Body of pancreas (tissue), 4 donors: ENCODE data around the gene GNB2.

Source experiments
- POLR2A ChIP-seq, 3 donors: fragments of 450-650 bp; IDR thresholded peaks; one replicate each; pipeline ENCODE4 v1.6.1; 2016; ENCODE audit warnings: antibody characterized with exemption in 3 of 3, mild to moderate bottlenecking in 2 of 3
- TF ChIP-seq, protein P1 (sequence below), 7 experiments: fragments of 450-650 bp in 4 of 7; fragments of 200-600 bp in 3 of 7; sonication (generic) in 3 of 7; IDR thresholded peaks; one replicate each; pipeline ENCODE4 v1.5.1; 2016 to 2019; ENCODE audit warnings: antibody characterized with exemption in 7 of 7

DNA sequence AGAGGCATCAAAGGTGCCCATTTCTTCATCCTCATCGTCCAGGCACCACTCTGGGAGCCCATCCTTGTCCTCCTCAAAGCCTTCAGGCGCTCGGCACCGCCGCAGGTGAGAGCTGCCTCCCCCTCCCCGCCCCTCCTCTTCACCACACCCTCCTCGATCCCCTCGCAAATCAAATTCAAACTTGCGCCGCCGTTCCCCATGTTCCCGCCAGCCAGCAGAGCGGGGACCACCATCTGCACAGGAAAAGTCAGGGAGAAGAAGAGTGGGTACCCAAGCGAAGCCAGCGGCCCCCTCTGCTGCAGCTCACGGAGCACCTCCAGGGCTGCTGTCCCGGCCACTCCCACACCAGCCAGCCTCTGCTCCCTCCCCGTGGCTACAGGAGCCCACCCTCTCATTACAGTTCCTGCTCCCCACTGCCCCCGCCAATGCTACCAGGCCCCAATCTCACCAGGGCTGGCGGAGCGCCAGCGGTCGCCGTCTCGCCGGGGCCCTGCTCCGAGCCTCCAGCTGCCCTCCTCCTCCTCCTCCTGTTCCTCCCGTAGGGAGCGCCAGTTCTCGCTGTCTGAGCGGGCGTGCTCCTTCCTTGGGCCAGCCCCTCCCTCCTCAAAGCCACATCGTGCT is 12.8 kb downstream of the GNB2 start:
- TF ChIP-seq, protein P1, sequence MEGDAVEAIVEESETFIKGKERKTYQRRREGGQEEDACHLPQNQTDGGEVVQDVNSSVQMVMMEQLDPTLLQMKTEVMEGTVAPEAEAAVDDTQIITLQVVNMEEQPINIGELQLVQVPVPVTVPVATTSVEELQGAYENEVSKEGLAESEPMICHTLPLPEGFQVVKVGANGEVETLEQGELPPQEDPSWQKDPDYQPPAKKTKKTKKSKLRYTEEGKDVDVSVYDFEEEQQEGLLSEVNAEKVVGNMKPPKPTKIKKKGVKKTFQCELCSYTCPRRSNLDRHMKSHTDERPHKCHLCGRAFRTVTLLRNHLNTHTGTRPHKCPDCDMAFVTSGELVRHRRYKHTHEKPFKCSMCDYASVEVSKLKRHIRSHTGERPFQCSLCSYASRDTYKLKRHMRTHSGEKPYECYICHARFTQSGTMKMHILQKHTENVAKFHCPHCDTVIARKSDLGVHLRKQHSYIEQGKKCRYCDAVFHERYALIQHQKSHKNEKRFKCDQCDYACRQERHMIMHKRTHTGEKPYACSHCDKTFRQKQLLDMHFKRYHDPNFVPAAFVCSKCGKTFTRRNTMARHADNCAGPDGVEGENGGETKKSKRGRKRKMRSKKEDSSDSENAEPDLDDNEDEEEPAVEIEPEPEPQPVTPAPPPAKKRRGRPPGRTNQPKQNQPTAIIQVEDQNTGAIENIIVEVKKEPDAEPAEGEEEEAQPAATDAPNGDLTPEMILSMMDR (IDR thresholded peaks at IDR 0.05): no peak
- TF ChIP-seq POLR2A (IDR thresholded peaks at IDR 0.05): no peak
